Body of pancreas (tissue), 4 donors: ENCODE measurements around the gene B3GLCT. TPM values are rescaled to one million over a fixed set of nuclear protein-coding genes. Genes with fewer than 3 reads are reported as not detected.

Experiments used
- ATAC-seq: fragments of 150-250 bp; one replicate; pipeline ENCODE4 v1.9.1; 2016
- DNase-seq, 4 donors: peaks; one replicate each; pipeline ENCODE4 v3.0.0-alpha.2; 2019
- H3K27ac ChIP-seq, 4 donors: fragments of 200-600 bp; sonication (generic); 1 replicate in 3 of 4; 2 replicates in 1 of 4; pipeline versions ENCODE4 v1.5.1 to v1.6.1; 2016 to 2019; ENCODE audit warnings: mild to moderate bottlenecking in 1 of 4, mixed read lengths in 1 of 4, moderate library complexity in 1 of 4
- H3K27me3 ChIP-seq, 2 donors: fragments of 200-600 bp; sonication (generic); one replicate each; pipeline ENCODE4 v1.6.0; 2016; ENCODE audit warnings: mild to moderate bottlenecking in 1 of 2
- H3K36me3 ChIP-seq, 2 donors: fragments of 200-600 bp; sonication (generic); replicated peaks in 1 of 2; 2 replicates each; pipeline ENCODE4 v1.5.1; 2016; ENCODE audit warnings: low read depth in 2 of 2; ENCODE audit not compliant: insufficient read depth in 1 of 2
- H3K4me1 ChIP-seq: fragments of 200-600 bp; sonication (generic); one replicate; pipeline ENCODE4 v1.6.0; 2016
- H3K4me3 ChIP-seq, 2 donors: fragments of 200-600 bp; sonication (generic); 1 replicate in 1 of 2; 2 replicates in 1 of 2; pipeline ENCODE4 v1.5.1; 2016 to 2019
- H3K9me3 ChIP-seq, 3 donors: fragments of 200-600 bp; sonication (generic); 1 replicate in 2 of 3; 2 replicates in 1 of 3; pipeline ENCODE4 v1.5.1; 2016
- CTCF ChIP-seq, 7 experiments: fragments of 450-650 bp in 4 of 7; fragments of 200-600 bp in 3 of 7; sonication (generic) in 3 of 7; IDR thresholded peaks; one replicate each; pipeline ENCODE4 v1.5.1; 2016 to 2019; ENCODE audit warnings: antibody characterized with exemption in 7 of 7
- POLR2A ChIP-seq, 3 donors: fragments of 450-650 bp; IDR thresholded peaks; one replicate each; pipeline ENCODE4 v1.6.1; 2016; ENCODE audit warnings: antibody characterized with exemption in 3 of 3, mild to moderate bottlenecking in 2 of 3
- WGBS, 2 donors: methylation state at CpG; one replicate each; pipeline ENCODE4 v1.1.5; 2017; 5-methylcytosine and 5-hydroxymethylcytosine counted together
- intact Hi-C: fragments of 100-400 bp; cut with DNase I; formaldehyde crosslinking; loops from one replicate; pipeline ENCODE4 v1.15.1; 2023
- total RNA-seq, 2 donors: library from RNA; depleted of rRNA; stranded (reverse); fragments of >200 nt; gene quantifications; one replicate each; pipeline ENCODE4 v1.1.0, GENCODE V29; 2016

The B3GLCT gene
- total RNA-seq, 2 donors from 2014 or later: 2.0 to 5.2 TPM

- DNase-seq (peak in 1 of 4 donors; percentile 27), ATAC-seq (peak; percentile 45)
- Histone ChIP-seq H3K9me3 (no peaks in the 10 kb centered on the region), H3K4me1 (peaks cover 13% of the 10 kb centered on the region), H3K27me3 (no peaks in the 10 kb centered on the region), H3K27ac (no peak overlapping the region), H3K36me3 (no peaks in the 10 kb centered on the region), H3K4me3 (no peak overlapping the region)
- 72 to 74% methylated on average over 15 of the region's 15 CpGs for WGBS, 2 donors
- intact Hi-C loops: no loop called here
- TF ChIP-seq CTCF (IDR thresholded peaks at IDR 0.05) (no peak), POLR2A (IDR thresholded peaks at IDR 0.05) (no peak)
Observed at GRCh38 chr13:31207661-31208552, 8.1 kb downstream of the B3GLCT start.

- TF ChIP-seq CTCF (IDR thresholded peaks at IDR 0.05) (no peak), POLR2A (IDR thresholded peaks at IDR 0.05) (no peak)
- DNase-seq: no peak
- Histone ChIP-seq H3K9me3 (no peaks in the 10 kb centered on the region), H3K4me1 (peaks cover 13% of the 10 kb centered on the region), H3K4me3 (no peak overlapping the region), H3K27ac (peak overlapping the region in 1 of 4 donors; percentile 45), H3K27me3 (no peaks in the 10 kb centered on the region), H3K36me3 (no peaks in the 10 kb centered on the region)
- WGBS, 2 donors: 77 to 84% methylated on average over 10 to 12 of the region's 12 CpGs
- intact Hi-C loops: no loop called here
- ATAC-seq: no peak
Observed at GRCh38 chr13:31208559-31209122, 8.9 kb downstream of the B3GLCT start.

- Histone ChIP-seq H3K36me3 (no peaks in the 10 kb centered on the region), H3K9me3 (no peaks in the 10 kb centered on the region), H3K4me1 (peaks cover 13% of the 10 kb centered on the region), H3K27me3 (no peaks in the 10 kb centered on the region), H3K4me3 (no peak overlapping the region), H3K27ac (peak overlapping the region in 2 of 4 donors; percentile 15 to 45)
- TF ChIP-seq CTCF (IDR thresholded peaks at IDR 0.05) (no peak), POLR2A (IDR thresholded peaks at IDR 0.05) (no peak)
- ATAC-seq: peak; percentile 58
- 45 to 47% methylated on average over 7 to 8 of the region's 8 CpGs for WGBS, 2 donors
- intact Hi-C loops: no loop called here
- peak; percentile 22 to 51 (median 30) for DNase-seq
Observed at GRCh38 chr13:31209172-31209840, 9.5 kb downstream of the B3GLCT start.

- intact Hi-C loops: no loop called here
- peaks cover 13% of the 10 kb centered on the region for H3K4me1 ChIP-seq
- peak overlapping the region in 2 of 4 donors; percentile 15 to 45 for H3K27ac ChIP-seq
- no peak for ATAC-seq
- WGBS, 2 donors: 40 to 52% methylated on average over 4 of the region's 4 CpGs
- H3K9me3 ChIP-seq: no peaks in the 10 kb centered on the region
- H3K27me3 ChIP-seq: no peaks in the 10 kb centered on the region
- no peak overlapping the region for H3K4me3 ChIP-seq
- no peaks in the 10 kb centered on the region for H3K36me3 ChIP-seq
- TF ChIP-seq CTCF (IDR thresholded peaks at IDR 0.05) (no peak), POLR2A (IDR thresholded peaks at IDR 0.05) (no peak)
- DNase-seq: no peak
Observed at GRCh38 chr13:31209841-31210210, 10.1 kb downstream of the B3GLCT start.
